ENCODE results near the gene TANC1.
A peak's percentile ranks its signal among the peaks of the same experiment; 100 is the strongest.
"Not testable (repeated sequence)": the region's sequence is repeated elsewhere in the genome, so short reads cannot be mapped to it uniquely, and the experiment has no call there.

Gene TANC1

GRCh38 chr2:159094173-159094737, 125.8 kb downstream of the TANC1 start:
- no peak for DNase-seq

DNA sequence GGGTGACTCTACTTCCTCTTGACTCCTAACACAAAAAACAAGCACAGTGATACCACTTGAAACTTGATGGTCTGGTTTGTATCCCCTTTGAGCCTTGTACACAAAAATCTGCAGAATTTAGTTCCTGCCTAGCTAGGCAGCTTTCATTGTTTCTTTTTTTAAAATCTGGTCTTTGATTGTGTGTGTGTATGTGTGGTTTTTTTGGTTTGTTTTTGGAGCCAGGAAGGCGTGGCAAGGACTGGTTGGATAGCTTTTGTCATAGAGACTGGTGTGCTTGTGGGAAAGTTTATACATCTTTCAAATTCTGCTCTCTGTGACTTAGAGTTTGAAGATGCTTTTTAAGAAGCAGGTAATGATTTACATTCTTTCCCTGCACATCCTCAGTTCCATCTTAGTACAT, 127.4 kb downstream of the TANC1 start:
- no peak for DNase-seq

- DNase-seq: not testable (repeated sequence)
These were observed 127.9 kb downstream of the TANC1 start for GRCh38 chr2:159096302-159096855.

DNA sequence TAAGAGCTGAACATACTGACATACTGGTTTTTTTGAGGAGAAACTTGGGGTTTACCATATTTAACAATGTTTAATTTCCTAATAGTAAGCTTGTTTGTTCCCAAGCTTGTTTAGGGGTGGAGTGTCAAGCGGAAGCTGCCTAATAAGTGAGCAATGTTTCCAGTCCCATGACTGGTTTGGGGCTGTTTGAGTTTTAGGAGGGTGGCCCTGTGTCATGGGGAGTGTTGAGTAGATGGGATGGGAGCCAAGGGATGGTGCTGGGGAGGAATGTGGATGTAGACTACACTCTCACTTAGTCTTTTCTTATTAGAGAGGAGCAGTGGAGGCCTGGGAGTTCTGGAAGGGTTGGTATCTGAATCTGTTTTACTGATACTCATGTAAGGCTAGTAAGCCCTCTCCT, 128.5 kb downstream of the TANC1 start:
- DNase-seq: no peak

- no peak for DNase-seq
These were observed 129.9 kb downstream of the TANC1 start for GRCh38 chr2:159098361-159098760.

GRCh38 chr2:159098921-159099411, 130.5 kb downstream of the TANC1 start:
- DNase-seq: no peak

DNA sequence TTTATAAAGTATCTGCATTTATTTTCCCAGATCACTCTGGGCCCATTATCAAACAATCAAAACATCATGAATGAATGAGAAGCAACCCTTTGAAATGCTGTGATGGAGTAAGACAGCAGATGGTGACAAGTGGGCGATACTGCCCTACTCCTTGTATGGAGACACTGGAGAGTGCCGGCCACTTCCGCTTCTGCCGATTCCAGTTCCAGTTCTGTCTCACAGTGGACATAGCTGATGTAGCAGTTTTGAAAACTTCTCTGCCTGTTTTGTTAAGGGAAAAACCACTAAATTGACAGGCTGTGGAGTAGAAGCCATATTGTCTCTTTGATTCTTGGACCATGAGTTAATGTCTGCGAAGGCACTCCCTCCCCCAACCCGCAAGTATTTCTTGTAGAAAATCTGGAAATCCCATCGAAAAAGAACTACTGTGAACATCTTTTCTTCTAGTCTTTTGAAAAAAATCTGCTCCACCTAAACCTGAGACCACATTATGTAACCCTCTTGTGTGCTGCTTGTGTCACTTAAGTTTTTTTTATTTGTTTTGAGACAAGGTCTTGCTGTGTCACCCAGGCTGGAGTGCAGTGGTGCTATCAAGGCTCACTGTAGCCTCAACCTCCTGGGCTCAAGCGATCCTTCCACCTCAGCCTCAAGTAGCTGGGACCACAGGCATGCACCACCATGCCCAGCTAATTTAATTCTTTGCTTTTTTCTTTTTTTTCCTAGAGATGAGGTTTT, 133.5 kb downstream of the TANC1 start:
- no peak for DNase-seq

GRCh38 chr2:159103411-159103810, 135.0 kb downstream of the TANC1 start:
- no peak for DNase-seq

DNA sequence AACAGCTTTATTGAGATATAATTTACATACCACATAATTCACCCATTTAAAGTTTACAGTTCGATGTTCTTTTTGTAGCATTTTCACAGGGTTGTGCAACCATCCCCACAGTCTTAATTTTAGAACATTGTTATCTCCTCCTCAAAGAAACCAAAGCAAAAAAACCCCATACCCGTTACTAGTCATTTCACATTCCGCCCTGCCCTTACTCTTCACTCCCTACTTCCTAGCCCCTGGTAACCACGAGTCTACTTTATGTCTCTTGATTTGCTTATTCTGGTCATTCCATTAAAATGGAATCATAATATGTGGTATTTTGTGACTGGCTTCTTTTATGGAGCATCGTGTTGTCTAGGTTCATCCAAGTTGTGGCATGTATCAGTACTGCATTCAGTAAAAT, 137.7 kb downstream of the TANC1 start:
- DNase-seq: no peak

- DNase-seq: no peak
These were observed 139.9 kb downstream of the TANC1 start for GRCh38 chr2:159108181-159108893.

GRCh38 chr2:159109517-159109916, 141.1 kb downstream of the TANC1 start:
- DNase-seq: no peak

DNA sequence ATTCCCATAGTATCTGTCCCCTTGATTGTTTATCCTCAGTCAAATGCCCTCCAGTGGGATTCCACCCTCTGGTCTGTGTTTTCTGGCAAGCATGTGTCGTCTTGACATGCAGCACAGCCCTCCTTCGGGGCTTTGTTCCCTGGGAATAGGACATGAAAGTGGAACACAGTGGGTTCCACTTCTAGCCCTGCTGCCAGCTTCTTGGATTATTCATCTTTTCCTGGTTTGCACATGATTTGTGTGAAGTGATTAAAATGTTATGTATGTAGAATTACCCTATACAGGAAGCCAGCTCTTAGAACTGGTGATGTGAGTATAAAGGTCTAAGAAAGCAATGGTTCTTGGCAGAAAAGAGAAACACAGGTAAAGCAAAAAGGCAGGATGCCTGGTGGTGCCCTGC, 142.3 kb downstream of the TANC1 start:
- DNase-seq: no peak

GRCh38 chr2:159111346-159111927, 143.0 kb downstream of the TANC1 start:
- DNase-seq: no peak

DNA sequence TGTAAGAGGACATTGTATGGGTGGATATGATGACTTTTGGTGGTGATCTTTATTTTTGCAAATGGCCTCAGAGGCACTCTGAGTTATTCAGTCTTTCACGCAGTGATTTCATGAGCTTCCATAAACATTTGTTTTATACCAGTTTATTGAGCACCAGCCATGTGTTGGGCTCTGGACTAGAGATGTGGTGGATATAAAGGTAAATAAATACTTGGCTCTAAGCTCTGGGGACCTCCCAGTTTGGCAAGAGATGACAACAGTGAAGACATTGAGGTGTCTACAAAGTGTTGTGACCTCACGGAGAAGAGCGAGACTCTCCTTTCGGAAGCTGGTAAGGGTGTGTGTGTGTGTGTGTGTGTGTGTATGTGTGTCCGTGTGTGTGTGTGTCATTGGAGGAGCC, 146.4 kb downstream of the TANC1 start:
- no peak for DNase-seq

- DNase-seq: no peak
These were observed 148.5 kb downstream of the TANC1 start for GRCh38 chr2:159116922-159117321.

GRCh38 chr2:159117658-159118057, 149.2 kb downstream of the TANC1 start:
- DNase-seq: no peak

DNA sequence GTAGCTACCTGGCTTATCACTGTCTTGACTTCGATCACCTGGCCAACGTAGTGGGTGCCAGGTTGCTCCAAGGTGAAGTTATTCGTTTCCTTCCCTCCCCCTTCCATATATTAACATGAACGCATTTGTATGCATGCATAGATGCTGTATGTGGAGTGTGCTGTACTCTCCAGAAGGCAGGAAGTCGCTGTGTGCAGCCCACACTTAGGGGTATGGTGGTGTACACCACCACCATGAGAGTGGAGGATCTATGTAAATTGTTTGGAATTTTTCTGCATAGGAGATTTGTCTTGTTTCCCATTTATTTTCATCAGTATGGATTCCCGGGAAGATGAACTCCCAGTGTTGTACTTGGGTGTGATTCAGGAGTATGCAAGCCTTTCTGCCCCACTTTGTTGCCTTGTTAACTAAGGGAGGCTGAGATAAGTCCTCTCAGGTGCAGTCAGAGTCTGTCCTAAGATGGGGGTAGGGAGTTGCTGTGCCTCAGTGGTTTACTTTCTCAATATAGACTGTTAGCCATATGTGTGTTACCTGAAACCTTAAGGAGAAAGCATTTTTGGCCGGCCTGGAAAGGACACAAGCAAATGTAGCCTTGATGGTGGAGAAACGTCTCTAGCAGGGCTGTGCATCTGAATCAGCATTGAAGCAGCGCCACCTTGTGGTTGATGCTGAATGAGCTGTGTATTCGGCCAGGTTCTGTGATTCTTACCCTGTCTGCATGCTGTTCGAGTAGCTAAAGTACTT, 149.8 kb downstream of the TANC1 start:
- DNase-seq: peak; percentile 68

GRCh38 chr2:159118859-159119500, 150.5 kb downstream of the TANC1 start:
- no peak for DNase-seq

DNA sequence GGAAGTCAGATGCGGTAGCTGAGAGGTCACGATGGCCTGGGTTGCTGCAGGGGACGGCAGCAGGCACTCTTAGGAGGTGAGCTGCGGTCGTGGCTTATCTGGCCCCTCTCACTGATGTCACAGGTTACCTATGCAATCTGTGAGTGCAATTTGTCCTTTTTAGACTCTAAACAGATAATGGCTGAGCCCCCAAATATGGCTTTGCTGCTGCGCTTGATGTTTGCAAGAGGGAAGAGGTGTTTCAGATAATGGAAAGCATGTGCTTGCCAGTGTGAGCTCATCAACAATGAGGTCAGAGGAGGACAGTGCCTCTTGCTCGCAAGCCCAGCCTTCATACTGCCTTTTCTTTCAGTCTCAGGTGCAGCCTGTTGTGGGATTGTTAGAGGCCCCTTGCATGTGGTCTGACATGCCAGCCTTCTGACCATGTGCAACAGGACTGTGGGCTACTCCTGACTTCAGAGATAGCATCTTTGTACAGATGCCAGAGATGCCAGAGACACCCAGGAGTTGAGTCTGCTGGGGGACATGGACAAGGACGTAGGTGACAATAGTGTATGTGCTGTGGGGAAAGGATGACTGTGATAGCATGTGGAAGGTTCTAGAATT, 151.3 kb downstream of the TANC1 start:
- DNase-seq: no peak

DNA sequence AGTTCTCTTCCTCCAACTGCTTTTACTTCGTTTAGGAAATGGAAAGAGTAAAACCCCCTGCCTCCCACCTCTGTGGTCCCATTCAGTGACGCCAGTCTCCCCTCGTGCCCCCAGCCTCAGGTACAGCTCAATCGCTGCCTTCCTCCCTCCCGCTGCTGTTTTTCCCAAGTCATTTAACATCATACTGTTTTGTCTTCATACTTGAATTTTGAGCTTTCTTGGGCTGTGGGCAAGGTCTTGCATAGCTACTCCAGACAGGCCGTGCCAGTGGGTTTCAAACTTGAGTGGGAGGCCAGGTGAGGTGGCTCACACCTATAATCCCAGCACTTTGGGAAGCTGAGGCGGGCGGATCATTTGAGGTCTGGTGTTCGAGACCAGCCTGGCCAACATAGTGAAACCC, 155.3 kb downstream of the TANC1 start:
- DNase-seq: no peak

- no peak for DNase-seq
These were observed 156.0 kb downstream of the TANC1 start for GRCh38 chr2:159124441-159124911.

Measured in NCI-H2107 (cell line).